Upper lobe of left lung (tissue), 6 donors: ENCODE measurements around the gene ATP9A. TPM values are rescaled to one million over a fixed set of nuclear protein-coding genes. Genes with fewer than 3 reads are reported as not detected.

Experiments used
- ATAC-seq, 2 donors: fragments of 200-7000 bp; cut with Tn5 transposase; one replicate each; pipeline ENCODE4 v1.9.1; 2022; ENCODE audit warnings: mild to moderate bottlenecking in 2 of 2, moderate library complexity in 2 of 2; ENCODE audit not compliant: low FRiP score in 2 of 2
- DNase-seq, 2 donors: peaks; one replicate each; pipeline ENCODE4 v3.0.0-alpha.2; 2019 to 2020
- H3K27ac ChIP-seq, 4 donors: fragments of 200-600 bp; sonication (generic); one replicate each; pipeline ENCODE4 v1.5.1; 2016 to 2019
- H3K27me3 ChIP-seq, 4 donors: fragments of 200-600 bp; sonication (generic); one replicate each; pipeline ENCODE4 v1.5.1; 2017 to 2019
- H3K36me3 ChIP-seq, 4 donors: fragments of 200-600 bp; sonication (generic); one replicate each; pipeline ENCODE4 v1.5.1; 2016 to 2019
- H3K4me1 ChIP-seq, 4 donors: fragments of 200-600 bp; sonication (generic); one replicate each; pipeline ENCODE4 v1.5.1; 2018 to 2019
- H3K4me3 ChIP-seq, 4 donors: fragments of 200-600 bp; sonication (generic); one replicate each; pipeline ENCODE4 v1.5.1; 2017 to 2019; ENCODE audit warnings: mild to moderate bottlenecking in 2 of 4, moderate library complexity in 1 of 4
- H3K9me3 ChIP-seq, 4 donors: fragments of 200-600 bp; sonication (generic); one replicate each; pipeline ENCODE4 v1.5.1; 2018 to 2019
- CTCF ChIP-seq, 6 experiments: fragments of 450-650 bp in 4 of 6; fragments of 200-600 bp in 2 of 6; sonication (generic) in 2 of 6; IDR thresholded peaks; one replicate each; pipeline ENCODE4 v1.5.1; 2016 to 2019; ENCODE audit warnings: antibody characterized with exemption in 6 of 6
- EP300 ChIP-seq, 4 donors: sonication (generic); formaldehyde crosslinking; IDR thresholded peaks; one replicate each; pipeline ENCODE4 v1.5.1; 2017; ENCODE audit warnings: antibody characterized with exemption in 4 of 4, control low read depth in 2 of 4
- POLR2A ChIP-seq, 4 donors: fragments of 450-650 bp; IDR thresholded peaks; one replicate each; pipeline ENCODE4 v1.5.1; 2016 to 2017; ENCODE audit warnings: antibody characterized with exemption in 4 of 4, mild to moderate bottlenecking in 2 of 4
- POLR2AphosphoS5 ChIP-seq, 2 donors: sonication (generic); formaldehyde crosslinking; IDR thresholded peaks; one replicate each; pipeline ENCODE4 v1.5.1; 2017; ENCODE audit warnings: antibody characterized with exemption in 2 of 2
- WGBS, 2 donors: methylation state at CpG; one replicate each; pipeline ENCODE4 v1.1.5; 2017 to 2018; 5-methylcytosine and 5-hydroxymethylcytosine counted together
- total RNA-seq, 6 donors: library from RNA; depleted of rRNA in 4 of 6; stranded (reverse); fragments of >200 nt in 4 of 6; gene quantifications; one replicate each; pipeline versions ENCODE4 v1.1.0 to v1.2.1, GENCODE V29; 2016 to 2021
- donor health status: DM: no; HTN: no; CAD: no; lungs with moderate emphysema.
- donor health status: DM: no; HTN: yes; CAD: no; lungs with severe emphysema.

Gene ATP9A
- total RNA-seq, 6 donors from 2014 or later = 15.7 to 31.3 (median 22.8) TPM

DNA sequence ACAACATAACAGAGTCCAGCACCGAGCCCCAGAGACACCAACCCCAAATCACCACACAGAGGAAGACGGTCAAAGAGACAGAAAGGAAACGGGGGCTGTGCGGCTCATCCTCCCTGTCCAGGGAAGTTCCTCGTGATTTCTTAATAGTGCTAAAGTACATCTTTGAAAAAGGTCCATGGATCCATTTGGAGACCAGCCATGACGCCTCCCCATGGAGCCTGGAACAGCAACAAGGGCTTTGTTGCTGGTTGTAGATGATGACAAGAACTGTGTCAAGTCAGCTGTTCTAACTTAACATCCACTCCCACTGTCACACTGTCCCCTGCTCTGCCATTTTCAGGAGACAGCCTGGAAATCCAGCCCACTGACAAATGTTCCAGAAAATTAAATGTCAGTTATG, 99.7 kb downstream of the ATP9A start:
- Histone ChIP-seq H3K27me3 (no peaks in the 10 kb centered on the region), H3K4me3 (no peak overlapping the region), H3K27ac (no peak overlapping the region), H3K36me3 (peaks cover 0 to 10% (median 4%) of the 10 kb centered on the region in 4 donors), H3K4me1 (peaks cover 0 to 6% (median 0%) of the 10 kb centered on the region in 4 donors), H3K9me3 (no peaks in the 10 kb centered on the region)
- no peak for DNase-seq
- 82 to 87% methylated on average over 6 of the region's 6 CpGs for WGBS, 2 donors
- no peak for ATAC-seq
- TF ChIP-seq CTCF (IDR thresholded peaks at IDR 0.05) (no peak), POLR2AphosphoS5 (IDR thresholded peaks at IDR 0.05) (no peak), EP300 (IDR thresholded peaks at IDR 0.05) (no peak), POLR2A (IDR thresholded peaks at IDR 0.05) (no peak)

DNA sequence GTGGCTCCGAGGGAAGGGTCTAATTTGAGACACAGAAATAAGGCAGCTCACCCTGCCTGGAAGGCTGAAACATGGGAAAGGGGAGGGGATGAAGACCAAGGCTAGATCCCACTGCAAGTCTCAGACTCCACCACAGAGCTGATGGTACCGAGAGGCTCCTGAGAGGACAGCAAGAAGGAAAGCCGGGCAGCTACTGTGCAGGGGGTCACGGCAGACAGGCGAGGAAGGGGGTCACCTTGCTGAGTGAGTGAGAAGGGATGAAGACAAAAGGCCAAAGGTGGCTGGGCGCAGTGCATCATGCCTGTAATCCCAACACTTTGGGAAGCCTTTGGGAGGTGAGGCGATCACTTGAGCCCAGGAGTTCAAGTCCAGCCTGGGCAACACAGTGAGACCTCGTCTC, 100.7 kb downstream of the ATP9A start:
- no peaks in the 10 kb centered on the region for H3K9me3 ChIP-seq
- TF ChIP-seq POLR2A (IDR thresholded peaks at IDR 0.05) = no peak
- no peak for TF ChIP-seq CTCF (IDR thresholded peaks at IDR 0.05)
- no peak for TF ChIP-seq POLR2AphosphoS5 (IDR thresholded peaks at IDR 0.05)
- no peak for TF ChIP-seq EP300 (IDR thresholded peaks at IDR 0.05)
- DNase-seq = no peak
- no peak overlapping the region for H3K27ac ChIP-seq
- 95 to 98% methylated on average over 8 of the region's 8 CpGs for WGBS, 2 donors
- peaks cover 0 to 10% (median 4%) of the 10 kb centered on the region in 4 donors for H3K36me3 ChIP-seq
- no peak overlapping the region for H3K4me3 ChIP-seq
- no peak for ATAC-seq
- H3K4me1 ChIP-seq = peaks cover 0 to 6% (median 0%) of the 10 kb centered on the region in 4 donors
- no peaks in the 10 kb centered on the region for H3K27me3 ChIP-seq

DNA sequence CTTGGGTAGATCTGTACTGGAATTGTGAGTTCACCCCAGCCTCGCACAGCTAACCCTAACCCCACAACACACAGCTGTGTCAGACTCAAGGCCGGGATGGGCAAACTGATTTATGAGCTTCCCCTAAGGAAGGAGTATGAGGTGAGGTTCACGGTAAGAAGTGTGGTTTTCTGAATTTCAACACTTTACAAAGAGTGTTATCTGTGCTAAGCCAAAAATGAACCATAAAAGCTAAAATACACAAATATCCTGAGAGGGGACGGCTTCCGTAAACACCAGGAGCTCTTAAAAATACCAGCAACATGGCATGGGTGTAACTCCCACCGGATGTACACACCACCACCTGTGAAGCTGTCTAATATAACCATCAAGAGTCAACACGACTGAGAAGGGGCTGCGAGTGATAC, 101.2 kb downstream of the ATP9A start:
- Histone ChIP-seq H3K9me3 (no peaks in the 10 kb centered on the region), H3K27me3 (no peaks in the 10 kb centered on the region), H3K27ac (no peak overlapping the region), H3K4me1 (peaks cover 0 to 6% (median 0%) of the 10 kb centered on the region in 4 donors), H3K4me3 (no peak overlapping the region), H3K36me3 (peaks cover 0 to 10% (median 4%) of the 10 kb centered on the region in 4 donors)
- WGBS, 2 donors = 53 to 62% methylated on average over 8 of the region's 8 CpGs
- TF ChIP-seq POLR2AphosphoS5 (IDR thresholded peaks at IDR 0.05) (no peak), CTCF (IDR thresholded peaks at IDR 0.05) (no peak), POLR2A (IDR thresholded peaks at IDR 0.05) (no peak), EP300 (IDR thresholded peaks at IDR 0.05) (no peak)
- DNase-seq (no peak), ATAC-seq (no peak)

- ATAC-seq = peak in 1 of 2 donors; percentile 44
- H3K27ac ChIP-seq = no peak overlapping the region
- TF ChIP-seq POLR2A (IDR thresholded peaks at IDR 0.05) (no peak), POLR2AphosphoS5 (IDR thresholded peaks at IDR 0.05) (no peak), EP300 (IDR thresholded peaks at IDR 0.05) (no peak), CTCF (IDR thresholded peaks at IDR 0.05) (no peak)
- WGBS, 2 donors = 88 to 93% methylated on average over 4 to 5 of the region's 5 CpGs
- H3K27me3 ChIP-seq = no peaks in the 10 kb centered on the region
- DNase-seq = no peak
- H3K9me3 ChIP-seq = no peaks in the 10 kb centered on the region
- peaks cover 0 to 10% (median 4%) of the 10 kb centered on the region in 4 donors for H3K36me3 ChIP-seq
- H3K4me3 ChIP-seq = no peak overlapping the region
- H3K4me1 ChIP-seq = peaks cover 0 to 6% (median 0%) of the 10 kb centered on the region in 4 donors
These were observed 102.1 kb downstream of the ATP9A start for GRCh38 chr20:51666126-51666525.

DNA sequence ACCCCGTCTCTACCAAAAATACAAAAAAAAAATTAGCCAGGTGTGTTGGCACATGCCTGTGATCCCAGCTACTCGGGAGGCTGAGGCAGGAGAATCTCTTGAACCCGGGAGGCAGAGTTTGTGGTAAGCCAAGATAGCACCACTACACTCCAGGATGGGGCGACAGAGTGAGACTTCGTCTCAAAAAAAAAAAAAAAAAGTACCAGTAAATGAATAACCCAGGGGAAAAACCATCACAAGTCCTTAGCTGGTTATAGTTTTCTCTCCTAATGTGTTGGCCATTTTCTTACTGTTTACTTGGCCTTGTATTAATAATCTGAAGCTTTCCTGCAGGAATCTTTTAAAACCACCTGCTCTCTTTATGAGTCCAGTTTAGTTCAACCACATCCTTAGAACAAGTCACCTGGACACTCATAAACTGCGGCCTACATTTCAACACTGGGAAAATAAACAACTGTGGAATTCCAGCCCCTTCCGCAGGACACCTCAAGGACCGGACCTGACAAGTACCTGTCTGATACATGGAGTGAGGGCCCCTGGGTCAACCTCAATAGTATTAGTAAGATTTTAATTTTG, 102.6 kb downstream of the ATP9A start:
- H3K27ac ChIP-seq = no peak overlapping the region
- no peaks in the 10 kb centered on the region for H3K27me3 ChIP-seq
- DNase-seq = no peak
- peaks cover 0 to 8% (median 3%) of the 10 kb centered on the region in 4 donors for H3K36me3 ChIP-seq
- H3K4me1 ChIP-seq = peaks cover 0 to 6% (median 0%) of the 10 kb centered on the region in 4 donors
- no peak overlapping the region for H3K4me3 ChIP-seq
- TF ChIP-seq EP300 (IDR thresholded peaks at IDR 0.05) (no peak), CTCF (IDR thresholded peaks at IDR 0.05) (no peak), POLR2A (IDR thresholded peaks at IDR 0.05) (no peak), POLR2AphosphoS5 (IDR thresholded peaks at IDR 0.05) (no peak)
- peak in 1 of 2 donors; percentile 84 for ATAC-seq
- no peaks in the 10 kb centered on the region for H3K9me3 ChIP-seq
- WGBS, 2 donors = 61 to 75% methylated on average over 8 of the region's 8 CpGs
